ENCODE results near the gene ERLIN1.

ERLIN1 gene

DNA sequence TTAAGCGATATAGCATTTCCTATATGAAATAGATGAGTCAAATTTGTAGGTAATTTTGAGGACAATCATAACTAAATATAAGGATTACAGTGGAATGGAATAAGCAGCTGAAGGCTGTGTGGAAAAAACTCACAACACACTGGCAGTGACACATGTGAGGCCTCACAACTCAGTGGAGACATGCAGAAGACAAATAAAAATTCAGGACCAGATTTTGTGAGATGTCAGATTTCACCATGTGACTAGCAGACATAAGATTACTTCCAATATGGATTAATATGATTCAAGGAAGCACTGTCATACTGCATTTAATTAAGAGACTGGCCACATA lies 17.6 kb downstream of the ERLIN1 start:
- DNase-seq: no peak

DNA sequence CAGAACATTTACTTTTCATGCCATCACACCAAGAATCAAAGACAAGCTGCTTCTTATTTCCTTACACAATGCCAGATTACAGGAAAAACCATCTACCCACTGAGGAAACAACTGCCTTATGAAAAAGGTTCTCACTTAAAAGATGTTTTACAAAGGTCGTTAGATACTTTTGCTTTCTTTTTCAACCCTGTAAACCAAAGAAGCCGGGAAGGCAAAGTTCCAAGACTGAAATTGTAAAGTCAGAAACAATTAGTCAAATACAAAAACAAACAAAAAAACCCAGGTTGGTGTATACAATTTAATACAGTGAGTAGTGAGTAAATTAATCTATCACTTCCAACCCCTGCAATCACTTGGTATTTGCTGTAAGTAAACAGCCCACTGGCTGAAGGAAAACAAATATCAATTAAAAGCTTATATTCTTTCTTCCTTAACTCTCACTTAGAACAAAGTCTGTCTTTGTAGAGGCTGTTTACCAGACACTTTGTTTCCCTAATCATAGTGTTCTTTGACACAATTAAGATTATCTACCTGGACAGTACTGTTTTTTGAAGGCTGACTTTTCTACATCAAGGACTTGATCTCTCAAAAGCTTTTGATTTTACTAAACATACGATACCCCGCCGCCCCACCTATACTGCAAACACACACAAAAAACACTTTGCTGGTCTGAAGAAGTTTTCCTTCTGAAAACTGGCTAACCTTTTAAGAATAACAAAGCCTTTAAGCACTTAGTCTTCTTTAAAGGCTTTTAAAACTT lies 18.1 kb downstream of the ERLIN1 start:
- no peak for DNase-seq

DNA sequence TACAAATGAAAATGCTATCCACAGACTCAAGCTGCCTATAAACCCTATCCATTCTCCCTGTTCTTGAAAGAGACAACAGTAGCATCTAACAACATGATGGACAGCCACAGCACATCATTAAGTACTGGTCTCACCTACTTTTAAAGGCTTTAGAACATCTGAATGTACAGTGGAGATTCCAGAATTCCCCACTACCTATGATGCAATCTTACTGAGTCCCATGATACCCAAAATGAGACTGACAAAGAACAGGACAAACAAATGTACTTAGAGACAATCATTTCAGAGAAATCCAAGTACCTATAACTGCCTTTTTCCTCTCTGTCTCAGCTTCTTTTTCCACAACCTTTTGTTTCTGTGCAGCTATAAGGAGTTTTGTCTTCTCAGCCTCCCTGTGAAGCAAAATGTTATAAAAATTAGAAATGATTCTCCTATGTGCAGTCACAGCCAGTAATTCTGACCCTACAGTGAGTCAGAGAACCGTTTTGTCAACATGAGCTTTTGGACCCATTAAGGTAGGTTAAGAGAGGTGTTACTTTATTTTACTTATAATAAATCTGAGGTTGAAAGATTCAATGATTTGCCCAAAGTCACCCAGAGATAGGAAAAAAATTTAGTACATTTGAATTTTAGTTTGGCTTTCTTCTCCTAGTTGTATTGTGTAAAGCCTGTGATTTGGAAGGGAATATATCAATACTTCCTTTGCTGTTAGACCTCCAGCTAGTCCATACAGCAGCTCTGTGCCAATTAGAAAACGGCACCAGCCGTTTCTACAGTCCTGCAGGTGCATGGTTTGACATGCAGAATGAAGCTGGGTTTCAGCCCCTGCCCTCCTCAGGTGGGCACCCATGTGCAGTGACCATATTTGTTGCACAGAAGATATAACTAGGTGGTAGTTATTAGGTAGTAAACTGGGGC lies 21.9 kb downstream of the ERLIN1 start:
- DNase-seq: no peak

DNA sequence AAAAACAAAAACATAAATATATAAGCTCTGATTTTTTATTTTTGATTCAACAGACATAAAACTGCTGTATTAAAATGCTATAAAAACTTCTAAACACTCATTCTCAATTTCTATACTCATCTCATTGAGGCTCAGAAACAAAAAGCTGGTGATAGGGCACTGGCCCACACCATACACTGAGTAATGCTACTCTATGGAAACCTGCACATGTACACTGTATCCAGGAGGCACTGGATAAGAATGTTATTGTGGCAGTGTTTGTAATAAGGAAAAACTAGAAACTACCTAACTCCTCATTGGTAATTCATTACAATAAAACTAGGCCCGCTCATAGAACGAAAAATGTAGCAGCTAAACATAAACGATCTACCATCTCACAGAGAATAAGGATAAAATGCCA lies 23.1 kb downstream of the ERLIN1 start:
- no peak for DNase-seq

DNA sequence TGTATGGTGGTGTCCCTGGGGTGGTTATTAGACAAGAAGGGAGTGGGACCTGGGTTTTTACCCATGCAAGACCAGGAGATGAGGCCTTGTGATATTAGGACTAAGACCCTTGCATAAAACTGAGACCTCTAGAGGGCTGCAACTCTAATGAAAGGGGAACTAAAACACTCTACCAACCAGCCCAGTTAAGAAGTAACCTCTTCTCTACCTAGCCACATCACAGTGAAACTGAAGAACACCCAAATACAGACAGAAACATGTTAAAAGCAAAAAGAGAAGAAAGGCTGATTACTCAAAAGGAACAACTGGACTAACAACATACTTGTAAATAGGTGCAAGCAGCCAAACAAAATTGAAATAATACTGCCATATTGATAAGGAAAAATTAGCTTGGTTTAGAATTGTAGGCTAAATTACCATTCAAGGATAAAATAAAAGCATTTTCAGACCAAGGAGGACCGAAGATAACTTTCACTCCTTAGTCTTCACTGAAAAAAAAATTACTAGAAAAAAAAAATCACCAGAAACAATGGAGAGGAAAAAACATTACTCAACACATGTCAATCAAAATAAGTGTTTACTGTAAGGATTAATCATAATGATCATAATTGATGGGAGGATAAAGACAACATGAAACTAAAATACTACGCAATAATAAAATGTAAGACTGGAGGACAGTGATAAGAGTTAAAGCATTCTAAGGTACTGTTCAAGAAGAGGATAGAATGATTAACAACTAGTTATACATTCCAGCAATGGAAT lies 27.6 kb downstream of the ERLIN1 start:
- DNase-seq: no peak

DNA sequence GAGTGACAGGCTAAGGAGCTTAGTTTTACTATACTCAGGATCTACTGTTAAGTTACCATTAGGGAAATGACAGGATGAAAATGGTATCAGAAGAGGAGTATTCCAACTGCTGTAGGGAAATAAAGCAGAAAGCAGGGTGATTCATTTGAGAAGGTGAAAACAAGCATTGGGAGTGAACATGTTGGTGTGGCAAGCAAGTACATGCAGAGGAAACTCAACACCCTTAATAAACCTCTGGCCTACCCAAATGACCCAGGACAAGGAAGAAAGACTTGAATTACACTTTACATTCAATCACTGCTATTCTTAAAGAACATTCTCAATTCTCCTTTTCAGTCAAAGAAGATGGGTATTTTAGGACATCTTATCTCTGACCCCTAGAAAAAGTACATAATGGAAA lies 28.7 kb downstream of the ERLIN1 start:
- DNase-seq: no peak

DNA sequence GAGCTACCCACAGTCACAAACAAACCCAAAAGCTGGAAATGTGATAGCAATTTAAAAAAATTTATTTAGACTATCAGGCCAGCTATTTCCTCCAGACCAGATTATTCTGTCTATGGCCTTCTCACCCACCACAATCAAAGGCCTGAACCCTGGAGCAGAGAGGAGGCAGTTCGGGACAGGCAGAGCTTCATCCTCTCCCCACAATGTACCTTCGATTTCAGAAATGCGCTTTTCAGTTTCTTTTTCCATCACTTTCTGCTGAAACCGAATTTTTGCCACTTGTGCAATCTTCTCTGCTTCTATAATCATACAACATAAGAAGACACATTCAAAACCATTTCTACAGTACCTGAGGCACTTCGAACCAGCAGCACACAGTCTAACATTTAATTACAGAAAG lies 29.9 kb downstream of the ERLIN1 start:
- DNase-seq: no peak

DNA sequence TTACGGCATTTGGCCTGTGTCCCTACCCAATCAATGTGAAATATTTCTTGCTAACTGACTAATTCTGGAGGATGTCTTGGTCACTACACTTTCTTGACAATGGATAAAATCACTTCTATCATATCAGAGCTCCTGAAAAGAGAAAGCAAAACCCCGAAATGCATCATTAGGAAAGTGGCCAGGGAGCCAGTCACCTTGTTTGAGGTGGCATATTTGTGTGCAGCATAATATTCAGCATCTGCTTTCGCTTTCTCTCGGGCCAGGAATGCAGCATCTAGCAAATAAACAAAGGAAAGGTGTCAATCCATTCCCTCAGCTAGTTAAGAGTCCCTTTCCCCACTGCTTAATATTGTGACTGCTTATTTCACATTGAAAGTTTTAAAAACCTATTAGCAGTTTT lies 31.2 kb downstream of the ERLIN1 start:
- no peak for DNase-seq

DNA sequence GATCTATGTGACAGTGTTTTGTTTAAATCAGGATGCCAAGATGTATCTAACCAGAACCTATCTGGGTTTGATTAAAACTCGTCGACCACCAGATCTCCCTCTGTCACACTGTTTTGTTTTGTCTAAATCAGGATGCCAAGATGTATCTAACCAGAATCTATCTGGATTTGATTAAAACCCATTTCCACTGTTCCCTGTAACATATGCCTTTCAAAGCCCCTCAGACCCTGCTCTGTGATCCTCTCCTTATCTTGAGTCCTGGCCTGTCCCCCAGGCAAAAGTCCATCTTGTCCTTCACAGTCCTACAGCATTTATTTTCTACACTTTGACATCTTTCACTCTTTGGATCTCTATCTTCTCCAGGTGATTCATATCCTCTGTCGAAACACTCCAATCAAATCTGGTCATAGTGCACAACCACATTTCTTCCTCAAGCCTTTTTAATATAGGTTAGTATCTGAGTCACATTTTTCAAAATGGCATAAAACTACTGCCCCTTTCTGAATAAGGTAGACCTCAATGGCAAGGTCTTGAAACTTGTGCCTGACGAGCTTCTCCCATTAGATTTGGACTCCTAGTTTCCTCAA lies 32.5 kb downstream of the ERLIN1 start:
- no peak for DNase-seq

DNA sequence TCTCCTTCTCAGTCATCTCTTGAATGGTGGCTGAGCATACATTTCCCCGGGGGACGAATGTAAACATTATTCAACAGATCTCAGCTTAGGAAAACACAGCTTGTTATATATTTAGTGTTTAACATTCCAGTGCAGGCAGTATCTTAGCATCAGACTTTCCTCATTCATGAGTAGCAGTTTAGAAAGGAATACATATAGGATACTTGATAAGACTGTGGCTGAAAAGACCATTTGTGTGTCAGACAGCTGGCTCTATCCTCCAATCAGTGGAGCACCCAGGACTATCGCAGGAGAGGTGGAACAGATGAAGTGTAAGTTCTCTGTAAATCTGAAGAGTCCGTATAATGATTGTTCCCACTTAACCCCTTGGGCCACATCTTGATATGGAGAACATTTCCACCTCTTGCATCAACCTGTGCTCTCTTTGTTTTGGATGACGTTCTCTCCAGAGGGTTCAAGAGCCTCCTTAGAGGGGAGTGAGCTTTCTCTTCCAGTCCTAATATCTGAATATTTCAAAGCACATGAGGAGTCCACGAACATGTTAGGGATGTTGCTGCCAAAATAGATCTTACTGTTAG lies 34.0 kb downstream of the ERLIN1 start:
- no peak for DNase-seq

DNA sequence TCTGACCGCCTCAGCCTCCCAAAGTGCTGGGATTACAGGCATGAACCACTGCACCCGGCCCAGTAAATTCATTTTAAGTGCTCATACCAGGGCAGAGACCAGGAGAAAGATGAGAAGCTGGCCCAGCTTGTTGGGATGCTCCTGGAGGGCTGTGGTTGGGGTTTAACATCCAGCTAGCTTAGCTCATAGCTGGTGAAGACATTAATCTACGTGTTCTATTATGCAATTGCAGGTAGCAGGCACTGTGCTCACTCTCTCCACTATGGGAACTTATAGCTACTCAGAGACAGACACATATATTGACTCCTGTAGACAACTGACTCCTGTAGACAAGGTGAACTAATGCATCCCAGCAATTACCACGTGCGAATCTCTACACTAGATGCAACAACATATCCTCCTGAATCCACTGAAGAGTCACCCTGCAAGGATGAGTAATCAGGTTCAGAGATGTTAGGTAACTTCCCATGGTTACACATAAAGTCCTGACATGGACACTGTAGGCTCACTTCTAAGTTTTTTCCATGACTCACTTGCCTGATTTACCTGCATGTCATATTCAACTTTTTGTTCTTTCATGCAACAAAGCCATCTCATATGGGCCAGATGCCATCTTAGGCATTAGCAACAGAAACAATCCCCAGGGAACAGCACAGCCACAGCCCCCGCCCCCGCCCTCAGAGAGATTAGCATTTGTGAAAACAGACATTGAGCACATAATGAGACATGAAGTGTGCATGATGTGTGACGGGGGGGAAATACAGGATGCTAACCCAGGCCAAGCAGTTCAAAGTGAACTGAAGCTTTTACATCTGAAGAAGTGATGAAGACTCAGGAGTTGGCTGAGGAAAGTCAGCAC lies 37.2 kb downstream of the ERLIN1 start:
- no peak for DNase-seq

DNA sequence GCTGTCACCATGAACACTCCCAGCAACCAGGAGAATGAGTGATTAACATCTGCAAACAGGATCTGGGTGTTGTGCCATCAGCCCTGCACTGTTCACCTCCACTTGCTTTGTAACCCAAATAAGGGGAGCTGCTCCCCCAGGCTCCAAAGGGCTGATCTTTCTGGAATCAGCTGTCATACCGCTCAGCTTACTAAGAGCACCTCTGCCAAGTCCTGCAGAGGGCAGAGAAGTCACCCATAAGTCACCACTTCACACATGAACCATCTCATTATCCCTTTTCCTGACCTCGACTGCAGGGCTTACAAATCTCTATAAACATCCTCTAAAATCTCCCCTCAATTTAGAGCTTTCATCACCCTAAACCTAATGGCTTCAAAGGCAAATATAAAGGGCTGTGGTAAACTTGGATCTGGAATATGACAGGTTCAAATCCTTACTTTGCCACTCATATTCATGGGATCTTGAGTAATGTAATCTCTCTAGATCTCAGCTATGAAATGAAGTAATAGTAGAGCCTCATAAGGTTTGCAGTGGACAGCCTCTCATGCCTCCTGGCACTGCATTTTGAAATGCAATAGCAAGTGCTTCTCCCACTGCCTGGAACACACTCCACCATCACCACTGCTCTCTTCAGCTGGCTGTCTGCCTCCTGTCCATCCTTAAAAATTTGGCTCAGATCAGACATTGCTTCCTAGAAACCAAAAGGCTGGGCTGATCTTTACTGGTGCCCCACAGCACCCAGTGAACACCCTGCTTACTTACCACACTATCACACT lies 38.8 kb downstream of the ERLIN1 start:
- no peak for DNase-seq

DNA sequence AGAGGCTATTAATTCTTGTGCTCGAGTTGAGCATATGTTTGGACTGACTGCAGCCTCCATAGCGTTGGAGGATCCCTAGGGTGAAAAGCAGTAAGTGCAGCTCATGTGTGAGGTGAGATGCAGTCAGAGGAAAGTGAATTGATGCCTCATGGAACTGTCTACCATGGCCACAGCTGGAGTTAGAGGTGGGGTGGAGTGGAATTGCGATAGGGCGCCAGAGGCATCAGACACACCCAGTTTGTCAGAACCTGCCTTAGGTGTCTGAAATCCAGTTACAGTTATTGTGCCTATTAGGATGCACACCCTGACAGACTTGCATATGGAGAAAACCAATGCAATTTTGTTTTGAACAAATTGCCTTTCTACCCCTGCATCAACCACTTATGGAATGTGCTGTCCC lies 39.4 kb downstream of the ERLIN1 start:
- DNase-seq: no peak

DNA sequence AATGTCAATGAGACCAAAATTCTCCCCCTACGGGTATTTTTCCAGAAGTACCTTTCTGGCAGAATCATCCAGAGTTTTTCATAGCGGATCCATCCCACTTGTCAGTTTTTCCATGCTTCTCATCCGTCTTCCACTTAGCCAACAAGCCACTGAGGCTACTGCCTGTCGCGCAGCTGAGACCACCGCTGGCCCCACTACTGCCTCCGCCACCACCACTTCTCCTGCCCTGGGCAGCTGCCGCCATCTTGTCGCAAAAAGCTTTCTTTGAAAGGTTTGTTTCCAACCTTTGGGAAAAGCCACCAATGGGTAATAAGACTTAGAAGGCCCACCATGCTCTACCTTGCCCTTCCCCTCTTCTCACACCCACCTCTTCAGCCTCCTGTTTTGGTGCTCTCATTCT lies 42.1 kb downstream of the ERLIN1 start:
- no peak for DNase-seq

DNA sequence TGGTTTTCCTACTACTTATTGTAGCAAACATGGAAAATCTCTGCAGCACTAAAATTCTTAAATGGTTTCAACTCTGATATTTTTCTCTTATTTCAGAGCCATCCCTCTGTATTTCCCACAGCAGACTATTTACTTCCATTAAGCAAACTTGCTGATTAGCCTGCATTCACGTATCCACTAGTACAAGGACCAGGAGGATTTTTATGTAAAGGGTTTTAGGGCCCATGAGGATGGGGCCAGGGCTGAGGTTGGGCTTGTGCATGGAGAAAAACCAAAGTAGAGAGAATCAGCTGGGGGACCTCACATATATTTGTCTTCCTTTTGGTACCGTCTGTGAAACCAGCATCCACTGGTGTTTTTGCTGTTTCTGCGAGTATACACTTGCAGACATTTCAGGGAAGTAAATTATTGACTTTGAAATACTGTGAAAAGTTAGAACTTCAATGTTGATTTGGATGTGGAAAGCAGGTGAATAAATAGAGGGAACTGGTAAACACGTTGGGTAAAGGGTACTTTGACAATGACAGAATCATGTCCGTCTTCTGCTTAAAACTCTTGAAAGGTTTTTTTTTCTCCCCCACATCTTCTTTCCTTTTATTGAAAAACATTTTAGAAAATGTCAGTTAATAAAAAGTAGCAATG lies 44.3 kb downstream of the ERLIN1 start:
- no peak for DNase-seq

DNA sequence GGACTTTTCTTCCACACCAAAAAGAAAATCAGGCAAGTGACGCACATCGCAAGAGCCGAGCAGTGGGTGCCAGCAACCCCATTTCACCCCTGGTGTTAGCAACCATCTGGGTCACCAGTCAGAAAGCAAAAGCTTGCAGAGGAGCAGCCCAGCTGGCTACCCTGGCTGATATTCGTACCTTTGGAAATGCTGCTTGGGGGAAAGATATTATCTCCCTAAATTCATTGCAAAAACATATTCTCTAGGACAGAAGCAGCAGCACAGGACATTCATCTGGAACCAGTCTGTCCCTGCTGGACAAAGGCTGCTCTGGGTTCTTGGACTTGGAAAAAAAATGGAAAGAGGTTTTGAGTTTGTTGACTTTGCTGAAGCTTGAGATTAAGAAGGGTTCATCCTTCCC lies 45.8 kb downstream of the ERLIN1 start:
- DNase-seq: no peak

DNA sequence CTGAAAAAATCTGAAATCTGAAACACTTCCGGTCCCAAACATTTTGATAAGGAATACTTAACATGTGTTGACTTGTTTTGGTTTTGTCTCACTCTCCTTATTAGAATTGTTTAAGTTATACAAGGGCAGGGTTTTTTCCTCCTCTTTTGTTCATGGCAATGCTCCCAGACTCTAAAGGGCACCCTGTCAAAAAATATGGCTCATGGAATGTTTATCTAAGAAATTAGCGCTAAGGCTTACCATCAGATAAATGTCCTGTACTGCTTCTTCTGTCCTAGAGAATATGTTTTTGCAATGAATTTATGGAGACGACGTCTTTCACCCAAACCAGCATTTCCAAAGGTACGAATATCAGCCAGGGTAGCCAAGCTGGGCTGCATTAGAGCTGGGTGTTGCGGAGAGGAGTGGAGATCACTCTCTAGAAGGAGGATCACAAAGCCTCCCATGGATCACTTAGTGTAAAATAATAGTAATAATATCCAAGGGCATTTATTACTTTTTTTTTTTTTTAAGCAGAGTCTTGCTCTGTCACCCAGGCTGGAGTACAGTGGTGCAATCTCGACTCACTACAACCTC lies 46.8 kb downstream of the ERLIN1 start:
- DNase-seq: no peak

DNA sequence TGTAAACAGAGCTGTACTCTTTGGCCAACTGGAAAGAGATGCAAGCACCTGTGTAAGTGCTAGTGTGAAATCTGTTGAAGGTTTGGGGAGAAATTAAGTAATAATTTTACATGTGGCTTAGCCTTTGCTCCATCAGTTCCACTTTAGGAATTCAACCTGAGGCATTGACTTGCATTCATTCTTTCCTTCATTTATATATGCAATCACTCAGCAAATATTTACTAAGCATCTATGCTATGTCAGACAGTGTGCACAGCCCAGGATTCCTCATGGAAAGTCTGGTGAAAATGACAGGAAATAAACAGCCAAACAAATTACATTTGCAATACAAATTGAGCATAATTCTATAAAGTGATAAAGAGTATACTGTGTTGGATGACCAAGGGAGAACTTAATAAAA lies 50.3 kb downstream of the ERLIN1 start:
- DNase-seq: no peak

DNA sequence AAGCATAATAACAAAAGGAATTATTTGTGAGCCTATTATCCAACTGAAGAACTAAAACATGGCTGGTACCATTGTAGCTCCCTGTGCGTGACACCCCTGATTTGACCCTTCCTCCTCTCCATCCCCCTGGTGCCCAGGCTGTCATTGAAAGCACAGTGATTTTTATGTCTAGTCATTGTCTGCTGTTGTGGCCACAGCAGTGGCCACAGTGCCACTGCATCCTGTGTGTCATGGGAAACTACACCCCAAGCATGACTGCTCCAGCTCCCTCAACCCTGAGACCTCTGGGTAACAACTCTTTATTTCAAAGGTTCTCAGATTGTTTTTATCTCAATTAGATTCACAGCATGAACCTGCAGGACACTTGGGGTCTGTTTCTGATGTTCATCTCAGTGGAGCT lies 52.0 kb downstream of the ERLIN1 start:
- DNase-seq: no peak

DNA sequence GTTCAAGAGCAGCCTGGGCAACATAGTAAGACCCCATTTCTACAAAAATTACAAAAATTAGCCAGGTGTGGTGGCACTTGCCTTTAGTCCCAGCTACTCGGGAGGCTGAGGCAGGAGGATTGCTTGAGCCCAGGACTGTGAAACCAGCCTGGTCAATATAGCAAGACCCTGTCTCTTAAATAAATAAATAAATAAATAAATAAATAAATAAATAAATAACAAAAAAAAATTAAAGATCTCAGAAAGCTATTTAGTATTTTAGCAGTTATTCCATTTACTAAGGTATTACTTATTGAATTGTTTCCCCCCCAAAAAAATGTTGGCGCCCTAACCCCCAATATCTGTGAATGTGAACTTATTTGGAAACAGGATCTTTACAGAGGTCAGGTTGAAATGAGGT lies 53.4 kb downstream of the ERLIN1 start:
- DNase-seq: no peak

All from islet precursor cell (in vitro differentiated cells).